Measurements from ENCODE around the gene HOXA11.

HOXA11 gene

DNA sequence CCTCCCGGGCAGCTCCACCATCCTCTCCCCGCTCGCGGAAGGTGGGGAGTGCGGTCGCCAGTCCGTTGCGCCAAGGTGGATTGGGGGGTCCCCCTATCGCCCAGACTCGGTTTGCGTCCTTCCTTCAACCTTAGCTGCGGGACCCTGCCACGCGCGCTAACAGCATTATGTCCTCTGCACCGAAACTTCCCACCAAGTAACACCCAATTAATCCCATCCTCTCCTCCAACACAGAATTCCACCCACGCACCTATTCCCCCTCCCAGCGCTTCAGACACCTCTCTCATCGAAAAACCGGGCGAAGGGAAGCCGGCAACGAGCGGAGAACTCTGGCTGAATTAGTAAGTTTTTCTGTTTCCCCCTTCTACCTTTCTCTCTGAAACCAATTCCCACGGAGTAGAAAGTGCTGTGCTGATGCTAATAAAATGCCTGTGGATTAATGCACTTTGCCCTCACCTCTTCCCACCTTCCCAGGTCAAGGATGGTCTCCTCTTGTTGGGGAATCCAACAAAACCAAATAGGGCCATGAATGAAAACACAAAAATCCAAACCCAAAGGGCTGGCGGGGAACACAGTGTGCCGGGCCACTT is 33.6 kb downstream of the HOXA11 start:
- peak overlapping the region; percentile 75 for H2AFZ ChIP-seq
- no peaks in the 10 kb centered on the region for H3K9me3 ChIP-seq (ENCODE audit: control insufficient read depth, low read length)
- H3K4me1 ChIP-seq, result no peaks in the 10 kb centered on the region
- no peaks in the 10 kb centered on the region for H3K79me2 ChIP-seq
- no peak overlapping the region for H3K27ac ChIP-seq
- H3K4me2 ChIP-seq (ENCODE audit: low read length), result peak overlapping the region; percentile 92
- no peak overlapping the region for H3K9ac ChIP-seq
- TF ChIP-seq, protein P1, sequence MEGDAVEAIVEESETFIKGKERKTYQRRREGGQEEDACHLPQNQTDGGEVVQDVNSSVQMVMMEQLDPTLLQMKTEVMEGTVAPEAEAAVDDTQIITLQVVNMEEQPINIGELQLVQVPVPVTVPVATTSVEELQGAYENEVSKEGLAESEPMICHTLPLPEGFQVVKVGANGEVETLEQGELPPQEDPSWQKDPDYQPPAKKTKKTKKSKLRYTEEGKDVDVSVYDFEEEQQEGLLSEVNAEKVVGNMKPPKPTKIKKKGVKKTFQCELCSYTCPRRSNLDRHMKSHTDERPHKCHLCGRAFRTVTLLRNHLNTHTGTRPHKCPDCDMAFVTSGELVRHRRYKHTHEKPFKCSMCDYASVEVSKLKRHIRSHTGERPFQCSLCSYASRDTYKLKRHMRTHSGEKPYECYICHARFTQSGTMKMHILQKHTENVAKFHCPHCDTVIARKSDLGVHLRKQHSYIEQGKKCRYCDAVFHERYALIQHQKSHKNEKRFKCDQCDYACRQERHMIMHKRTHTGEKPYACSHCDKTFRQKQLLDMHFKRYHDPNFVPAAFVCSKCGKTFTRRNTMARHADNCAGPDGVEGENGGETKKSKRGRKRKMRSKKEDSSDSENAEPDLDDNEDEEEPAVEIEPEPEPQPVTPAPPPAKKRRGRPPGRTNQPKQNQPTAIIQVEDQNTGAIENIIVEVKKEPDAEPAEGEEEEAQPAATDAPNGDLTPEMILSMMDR (IDR thresholded peaks at IDR 0.05), result no peak
- peaks cover 12% of the 10 kb centered on the region for H3K27me3 ChIP-seq (ENCODE audit: control insufficient read depth, insufficient read depth, low read length)
- no peaks in the 10 kb centered on the region for H3K36me3 ChIP-seq (ENCODE audit: control insufficient read depth, insufficient read depth, low read length)
- H3K4me3 ChIP-seq (ENCODE audit: low read depth, low read length), result peak overlapping the region; percentile 57

GRCh38 chr7:27150568-27151340 is 34.3 kb downstream of the HOXA11 start:
- Histone ChIP-seq H3K9ac (no peak overlapping the region), H3K36me3 (ENCODE audit: control insufficient read depth, insufficient read depth, low read length) (no peaks in the 10 kb centered on the region), H3K4me1 (no peaks in the 10 kb centered on the region), H3K79me2 (no peaks in the 10 kb centered on the region), H3K27me3 (ENCODE audit: control insufficient read depth, insufficient read depth, low read length) (peaks cover 6% of the 10 kb centered on the region), H3K9me3 (ENCODE audit: control insufficient read depth, low read length) (no peaks in the 10 kb centered on the region), H2AFZ (peak overlapping the region; percentile 75), H3K4me3 (ENCODE audit: low read depth, low read length) (peak overlapping the region; percentile 57), H3K4me2 (ENCODE audit: low read length) (peak overlapping the region; percentile 92), H3K27ac (no peak overlapping the region)
- TF ChIP-seq, protein P1 (IDR thresholded peaks at IDR 0.05), result peak; percentile 79

DNA sequence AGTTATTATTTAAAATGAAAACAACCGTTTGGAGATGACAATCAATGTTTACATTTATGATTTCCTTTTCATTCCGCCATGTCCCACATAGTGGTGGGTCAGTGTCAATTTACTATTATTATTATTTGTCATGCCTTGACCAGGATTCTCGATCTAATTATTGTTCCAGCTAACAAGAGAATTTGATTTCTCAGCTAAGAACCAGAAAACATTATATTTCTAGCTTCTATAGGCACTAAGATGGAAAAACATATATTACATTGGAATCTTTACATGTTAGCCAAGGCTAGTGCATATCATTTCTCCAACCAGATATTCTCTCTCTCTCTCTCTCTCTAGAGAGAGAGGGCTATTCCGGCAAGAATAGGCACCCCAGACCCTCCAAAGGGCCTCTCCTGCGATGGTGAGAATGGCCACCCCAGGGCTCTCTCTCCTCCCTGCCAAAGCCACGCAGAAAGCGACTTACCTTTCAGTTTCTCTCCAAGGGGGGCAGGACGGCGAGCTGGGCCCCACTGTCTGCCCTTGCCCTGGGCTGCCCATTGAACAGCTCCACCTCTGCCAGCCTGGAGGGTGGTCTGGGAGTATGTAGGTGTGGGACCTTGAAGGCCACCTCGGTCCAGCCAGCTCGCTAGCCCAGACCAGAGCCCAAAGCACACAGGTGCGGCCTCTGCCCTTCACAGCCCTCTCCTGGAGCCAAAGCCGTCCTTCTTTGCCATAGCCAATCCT is 35.0 kb downstream of the HOXA11 start:
- peak overlapping the region; percentile 57 for H3K4me3 ChIP-seq (ENCODE audit: low read depth, low read length)
- H2AFZ ChIP-seq, result no peak overlapping the region
- H3K9ac ChIP-seq, result no peak overlapping the region
- no peaks in the 10 kb centered on the region for H3K4me1 ChIP-seq
- H3K4me2 ChIP-seq (ENCODE audit: low read length), result peak overlapping the region; percentile 92
- no peaks in the 10 kb centered on the region for H3K36me3 ChIP-seq (ENCODE audit: control insufficient read depth, insufficient read depth, low read length)
- no peaks in the 10 kb centered on the region for H3K79me2 ChIP-seq
- peaks cover 3% of the 10 kb centered on the region for H3K27me3 ChIP-seq (ENCODE audit: control insufficient read depth, insufficient read depth, low read length)
- no peak overlapping the region for H3K27ac ChIP-seq
- no peaks in the 10 kb centered on the region for H3K9me3 ChIP-seq (ENCODE audit: control insufficient read depth, low read length)
- TF ChIP-seq, protein P1 (IDR thresholded peaks at IDR 0.05), result no peak

DNA sequence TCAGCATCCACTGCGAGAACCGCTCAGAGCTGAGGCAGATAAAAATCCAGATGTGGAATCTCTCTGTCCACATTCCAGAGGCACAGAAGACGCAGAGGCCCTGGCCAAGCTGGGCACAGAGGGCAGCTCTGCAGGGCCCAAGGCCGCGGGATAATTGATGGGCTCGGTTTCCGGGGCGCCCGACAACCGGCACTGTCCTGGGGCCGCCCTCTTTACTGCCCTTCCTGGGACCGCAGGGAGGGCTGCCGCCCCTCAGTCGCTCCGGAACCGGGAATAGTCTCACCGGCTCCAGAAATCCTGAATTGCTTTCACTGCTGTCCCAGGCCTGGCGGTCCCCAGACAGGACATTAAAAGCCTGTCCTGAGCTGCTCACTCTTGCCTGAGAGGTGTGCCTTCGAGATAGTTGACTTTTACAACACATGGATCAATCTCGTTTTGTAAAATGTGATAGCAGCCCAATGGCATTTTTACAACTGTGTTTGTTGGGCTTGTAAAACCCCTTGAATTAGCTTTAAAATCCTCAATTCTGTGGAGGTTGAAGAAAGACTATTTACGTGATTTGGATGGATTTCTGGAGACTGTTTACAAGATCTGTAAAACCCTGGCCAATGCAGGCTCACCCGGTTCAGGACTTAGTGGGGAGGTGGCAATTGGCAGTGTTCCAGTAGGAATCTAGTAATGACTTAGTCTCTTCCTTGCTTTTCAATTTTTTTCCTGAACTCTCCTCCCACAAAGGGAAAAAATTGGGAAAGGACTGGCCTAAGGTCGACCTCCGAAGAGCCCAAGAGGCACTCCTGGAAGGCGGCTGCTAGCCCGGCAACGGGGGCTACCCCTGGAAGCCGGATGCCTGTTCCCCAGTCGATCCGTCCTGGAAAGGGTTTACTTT is 36.0 kb downstream of the HOXA11 start:
- H3K27me3 ChIP-seq (ENCODE audit: control insufficient read depth, insufficient read depth, low read length), result no peaks in the 10 kb centered on the region
- H3K36me3 ChIP-seq (ENCODE audit: control insufficient read depth, insufficient read depth, low read length), result no peaks in the 10 kb centered on the region
- H3K9ac ChIP-seq, result no peak overlapping the region
- no peaks in the 10 kb centered on the region for H3K9me3 ChIP-seq (ENCODE audit: control insufficient read depth, low read length)
- H2AFZ ChIP-seq, result no peak overlapping the region
- TF ChIP-seq, protein P1 (IDR thresholded peaks at IDR 0.05), result no peak
- no peak overlapping the region for H3K4me2 ChIP-seq (ENCODE audit: low read length)
- no peaks in the 10 kb centered on the region for H3K4me1 ChIP-seq
- no peak overlapping the region for H3K4me3 ChIP-seq (ENCODE audit: low read depth, low read length)
- no peaks in the 10 kb centered on the region for H3K79me2 ChIP-seq
- no peak overlapping the region for H3K27ac ChIP-seq

Measured in parathyroid adenoma (tissue), 2 donors.